OCI-LY7 (cell line): ENCODE measurements around the gene RBPMS2.

ENCODE experiments used
- CTCF ChIP-seq: fragments of 200-600 bp; sonication (generic); conservative IDR thresholded peaks from 2 replicates; pipeline ENCODE4 v1.5.1; 2014; ENCODE audit warnings: mild to moderate bottlenecking, antibody characterized with exemption, low read length, moderate library complexity, mixed read lengths
- EZH2phosphoT487 ChIP-seq: fragments of 200-600 bp; sonication (generic); IDR thresholded peaks from 2 replicates; pipeline ENCODE4 v1.6.1; 2018; ENCODE audit warnings: low read depth, borderline replicate concordance, mild to moderate bottlenecking, mixed run types, antibody characterized with exemption, low read length, moderate library complexity, mixed read lengths

GRCh38 chr15:64751464-64751863, 23.9 kb downstream of the RBPMS2 start:
- no peak for TF ChIP-seq CTCF
- TF ChIP-seq EZH2phosphoT487: no peak
